Left ventricle myocardium superior (tissue), 1 donor: ENCODE results near the gene LIG3. TPM values are rescaled to one million over a fixed set of nuclear protein-coding genes. Genes with fewer than 3 reads are reported as not detected.

Experiments
- ATAC-seq: fragments of 200-7000 bp; cut with Tn5 transposase; one replicate; pipeline ENCODE4 v1.9.1; 2020; ENCODE audit warnings: mild to moderate bottlenecking, moderate library complexity
- DNase-seq: peaks from one replicate; pipeline ENCODE4 v3.0.0-alpha.2; 2020
- intact Hi-C: fragments of 100-400 bp; cut with micrococcal nuclease; formaldehyde crosslinking; loops from one replicate; pipeline ENCODE4 v1.11.0; 2022
- total RNA-seq: library from RNA; stranded (reverse); fragmentation: NEBNext Ultra II Directional; extraction: Animal tissue kit (Norgen Biotek cat#: 25700); gene quantifications from one replicate; pipeline ENCODE4 v1.2.1, GENCODE V29; 2021
- donor health status: DM: no; HTN: yes; CAD: no; lungs with severe emphysema.

LIG3 gene
- total RNA-seq, 1 donor from 2014 or later = 19.3 TPM

DNA sequence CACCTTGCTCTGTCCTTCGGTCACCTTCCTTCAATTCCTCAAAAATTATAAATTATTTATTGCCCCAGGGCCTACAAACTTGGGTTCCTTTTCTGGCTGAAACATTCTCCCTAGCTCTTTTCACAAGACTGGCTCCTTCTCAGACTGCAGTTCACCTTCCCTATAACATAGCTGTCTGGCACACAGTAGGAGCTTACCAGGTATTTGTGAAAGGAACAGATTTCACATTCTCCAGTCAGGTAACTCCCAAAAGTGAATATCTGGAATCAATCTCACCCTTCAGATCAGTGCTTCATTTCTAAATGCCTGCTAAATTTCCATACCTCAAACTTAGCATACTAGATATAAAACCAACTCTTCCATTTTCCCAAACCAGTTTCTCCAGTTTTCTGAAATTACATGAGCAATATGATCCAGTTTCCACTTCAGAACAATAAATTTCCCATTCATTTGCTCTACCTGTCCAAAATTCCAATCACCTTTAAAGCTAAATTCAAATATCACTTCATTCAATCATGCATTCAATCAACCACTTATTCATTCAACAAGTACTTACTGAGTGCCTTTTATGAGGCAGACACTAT lies 77.1 kb downstream of the LIG3 start:
- DNase-seq = no peak
- intact Hi-C loops = no loop called here
- no peak for ATAC-seq

Other genes with a start within 250 kb of the LIG3 start
- gene CCT6B, start 19.1 kb upstream of the LIG3 start, total RNA-seq = 1.3 TPM
- gene ZNF830, start 19.0 kb upstream of the LIG3 start, total RNA-seq = 10.7 TPM
- 8.5 TPM for gene RFFL, start 83.2 kb downstream of the LIG3 start, total RNA-seq
- 6.4 TPM for gene RAD51D, start 139.3 kb downstream of the LIG3 start, total RNA-seq
- not detected for gene FNDC8, start 141.1 kb downstream of the LIG3 start, total RNA-seq
- gene NLE1, start 161.8 kb downstream of the LIG3 start, total RNA-seq = 4.5 TPM
- gene UNC45B, start 167.3 kb downstream of the LIG3 start, total RNA-seq = 243 TPM
- gene SLC35G3, start 213.9 kb downstream of the LIG3 start, total RNA-seq = not detected